Gastroesophageal sphincter (tissue), 3 donors: ENCODE data around the gene SV2C.

Source experiments
- CTCF ChIP-seq, 4 experiments: fragments of 200-600 bp in 2 of 4; fragments of 450-650 bp in 2 of 4; sonication (generic) in 1 of 4; IDR thresholded peaks; one replicate each; pipeline ENCODE4 v1.5.1; 2017 to 2019; ENCODE audit warnings: antibody characterized with exemption in 4 of 4, mild to moderate bottlenecking in 2 of 4, moderate library complexity in 2 of 4
- EP300 ChIP-seq: sonication (generic); formaldehyde crosslinking; IDR thresholded peaks from one replicate; pipeline ENCODE4 v1.6.1; 2017; ENCODE audit warnings: antibody characterized with exemption, mild to moderate bottlenecking

- TF ChIP-seq EP300, result no peak
- no peak for TF ChIP-seq CTCF (IDR thresholded peaks at IDR 0.05)
Observed at GRCh38 chr5:76165711-76166374, 82.7 kb downstream of the SV2C start.
